ENCODE results near the gene GALNT18.
A peak's percentile ranks its signal among the peaks of the same experiment; 100 is the strongest.

Gene GALNT18

GRCh38 chr11:11413776-11414175, 208.0 kb downstream of the GALNT18 start:
- TF ChIP-seq ZFX (IDR thresholded peaks at IDR 0.05) = no peak
- TF ChIP-seq CTCF (conservative IDR thresholded peaks at IDR 0.05) = no peak
- peak overlapping the region; percentile 14; the same call in 1 of the 2 replicates for H3K27ac ChIP-seq

DNA sequence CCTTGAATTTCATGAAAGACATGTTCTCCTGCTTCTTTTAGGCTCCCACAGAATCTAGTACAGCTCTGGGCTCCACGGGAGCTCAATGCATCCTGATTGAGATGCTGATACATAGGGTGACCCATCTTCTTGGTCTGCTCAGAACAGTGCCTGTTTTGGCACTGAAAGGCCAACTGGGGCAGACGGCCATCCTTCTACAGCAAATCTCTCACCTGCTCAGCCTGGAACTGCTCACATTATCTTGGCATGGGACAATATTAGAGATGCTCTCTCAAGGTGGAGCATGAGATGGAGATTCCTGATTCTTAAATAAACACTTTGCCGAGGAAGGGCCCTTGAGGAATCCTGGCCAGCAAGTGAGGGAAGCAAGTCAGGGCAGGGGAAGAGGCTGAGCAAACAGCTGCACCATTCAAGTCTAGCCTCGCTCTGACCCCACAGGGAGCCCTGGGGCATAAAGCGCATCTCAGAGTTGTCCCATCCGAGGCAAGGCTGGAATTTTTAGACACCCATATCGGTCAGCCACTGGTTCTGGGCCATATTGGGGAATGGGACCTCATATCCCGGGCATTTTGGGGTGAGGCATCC, 210.3 kb downstream of the GALNT18 start:
- TF ChIP-seq ZFX (IDR thresholded peaks at IDR 0.05) = no peak
- no peak for TF ChIP-seq CTCF (conservative IDR thresholded peaks at IDR 0.05)
- H3K27ac ChIP-seq = no peak overlapping the region

GRCh38 chr11:11409901-11410300, 211.9 kb downstream of the GALNT18 start:
- H3K27ac ChIP-seq = no peak overlapping the region
- TF ChIP-seq ZFX (IDR thresholded peaks at IDR 0.05) = no peak
- TF ChIP-seq CTCF (conservative IDR thresholded peaks at IDR 0.05) = no peak

- no peak overlapping the region for H3K27ac ChIP-seq
- TF ChIP-seq CTCF (conservative IDR thresholded peaks at IDR 0.05) (no peak), ZFX (IDR thresholded peaks at IDR 0.05) (no peak)
These were observed 212.6 kb downstream of the GALNT18 start for GRCh38 chr11:11409224-11409623.

DNA sequence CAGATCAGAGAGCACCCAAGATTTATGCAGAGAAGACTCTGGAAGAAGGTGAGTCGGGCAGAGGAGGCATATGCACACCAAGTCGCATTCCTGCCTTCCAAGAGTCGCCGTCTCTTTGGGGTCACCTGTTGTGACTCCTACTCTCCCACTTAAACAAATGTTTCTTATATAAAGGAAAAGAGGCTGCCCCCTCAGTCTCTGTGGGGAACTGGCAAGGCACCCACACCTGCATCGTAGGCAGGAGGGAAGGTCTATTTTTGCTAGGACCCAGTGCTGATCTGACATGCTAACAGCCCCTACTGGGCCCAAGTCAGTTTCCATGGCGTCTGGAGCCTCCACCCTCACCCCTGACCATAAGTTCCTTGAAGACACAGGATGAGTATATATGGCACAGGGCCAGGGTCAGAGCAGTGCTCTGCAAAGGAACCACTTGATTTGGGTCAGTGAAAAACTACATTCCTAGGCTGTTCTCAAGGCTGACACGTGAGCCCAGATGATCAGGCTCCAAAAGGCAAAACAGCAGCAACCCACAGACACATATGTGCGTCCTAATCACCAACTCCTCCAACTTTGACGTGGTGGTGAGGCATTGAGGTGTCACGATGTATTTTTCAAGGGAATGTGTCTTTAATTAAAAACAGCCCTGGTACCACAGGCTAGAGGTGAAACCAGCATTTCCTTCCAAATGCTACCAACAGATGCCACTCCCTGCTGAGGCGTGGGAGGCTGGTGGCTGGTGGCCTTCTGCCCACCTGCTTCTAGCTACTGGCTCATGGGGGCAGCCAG, 213.2 kb downstream of the GALNT18 start:
- H3K27ac ChIP-seq = no peak overlapping the region
- TF ChIP-seq ZFX (IDR thresholded peaks at IDR 0.05) (no peak), CTCF (conservative IDR thresholded peaks at IDR 0.05) (no peak)

- no peak overlapping the region for H3K27ac ChIP-seq
- TF ChIP-seq ZFX (IDR thresholded peaks at IDR 0.05) (no peak), CTCF (conservative IDR thresholded peaks at IDR 0.05) (no peak)
These were observed 214.1 kb downstream of the GALNT18 start for GRCh38 chr11:11407763-11408084.

DNA sequence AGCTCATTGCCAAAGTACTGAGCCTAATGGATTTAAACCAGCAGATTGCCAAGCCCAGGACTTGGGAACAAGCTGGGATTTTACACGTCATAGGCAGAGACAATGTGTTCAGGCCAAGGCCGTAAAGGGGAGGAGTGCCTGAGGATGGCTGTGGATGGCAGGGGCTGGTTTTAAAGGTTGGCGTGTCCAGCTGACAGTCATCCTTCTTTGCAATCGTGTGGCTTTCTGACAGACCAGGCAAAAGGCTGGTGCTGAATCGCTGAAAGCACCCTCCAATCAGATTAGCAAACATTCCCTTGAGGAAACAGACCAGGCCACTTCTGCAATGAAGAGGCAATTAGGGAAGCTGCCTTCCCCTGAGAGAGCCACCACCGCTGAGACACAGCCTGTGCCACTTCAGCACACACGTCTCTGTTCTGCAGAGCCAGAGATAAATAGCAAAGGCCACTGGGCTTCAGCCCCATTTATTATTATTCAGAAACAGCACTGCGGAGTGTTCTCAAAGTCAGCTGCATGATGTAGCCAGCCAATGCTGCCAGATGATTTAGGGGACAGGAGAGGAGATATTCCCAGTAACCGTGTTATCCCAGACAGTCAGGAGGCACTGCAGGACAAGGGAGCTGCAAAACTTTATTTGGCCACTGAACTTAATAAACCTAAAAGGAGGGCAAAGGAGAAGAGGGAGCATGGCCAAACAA, 214.6 kb downstream of the GALNT18 start:
- H3K27ac ChIP-seq = no peak overlapping the region
- no peak for TF ChIP-seq CTCF (conservative IDR thresholded peaks at IDR 0.05)
- no peak for TF ChIP-seq ZFX (IDR thresholded peaks at IDR 0.05)
